D721Med (cell line): ENCODE results near the gene MAPK1IP1L.

ENCODE experiments used
- DNase-seq: peaks from one replicate; pipeline ENCODE4 v3.0.0; 2011; ENCODE audit warnings: low spot score; ENCODE audit not compliant: insufficient read length
- FAIRE-seq: peaks from 2 replicates; lab custom pipeline; 2011; peaks lifted over from hg19 to GRCh38; lab: Jason Lieb, UNC
- TF ChIP-seq, protein P1 (sequence below): IDR thresholded peaks from 2 replicates; pipeline ENCODE4 v1.5.1; 2012; ENCODE audit warnings: mild to moderate bottlenecking, control low read depth; ENCODE audit not compliant: insufficient read depth; ENCODE audit errors: missing control alignments

MAPK1IP1L gene

DNA sequence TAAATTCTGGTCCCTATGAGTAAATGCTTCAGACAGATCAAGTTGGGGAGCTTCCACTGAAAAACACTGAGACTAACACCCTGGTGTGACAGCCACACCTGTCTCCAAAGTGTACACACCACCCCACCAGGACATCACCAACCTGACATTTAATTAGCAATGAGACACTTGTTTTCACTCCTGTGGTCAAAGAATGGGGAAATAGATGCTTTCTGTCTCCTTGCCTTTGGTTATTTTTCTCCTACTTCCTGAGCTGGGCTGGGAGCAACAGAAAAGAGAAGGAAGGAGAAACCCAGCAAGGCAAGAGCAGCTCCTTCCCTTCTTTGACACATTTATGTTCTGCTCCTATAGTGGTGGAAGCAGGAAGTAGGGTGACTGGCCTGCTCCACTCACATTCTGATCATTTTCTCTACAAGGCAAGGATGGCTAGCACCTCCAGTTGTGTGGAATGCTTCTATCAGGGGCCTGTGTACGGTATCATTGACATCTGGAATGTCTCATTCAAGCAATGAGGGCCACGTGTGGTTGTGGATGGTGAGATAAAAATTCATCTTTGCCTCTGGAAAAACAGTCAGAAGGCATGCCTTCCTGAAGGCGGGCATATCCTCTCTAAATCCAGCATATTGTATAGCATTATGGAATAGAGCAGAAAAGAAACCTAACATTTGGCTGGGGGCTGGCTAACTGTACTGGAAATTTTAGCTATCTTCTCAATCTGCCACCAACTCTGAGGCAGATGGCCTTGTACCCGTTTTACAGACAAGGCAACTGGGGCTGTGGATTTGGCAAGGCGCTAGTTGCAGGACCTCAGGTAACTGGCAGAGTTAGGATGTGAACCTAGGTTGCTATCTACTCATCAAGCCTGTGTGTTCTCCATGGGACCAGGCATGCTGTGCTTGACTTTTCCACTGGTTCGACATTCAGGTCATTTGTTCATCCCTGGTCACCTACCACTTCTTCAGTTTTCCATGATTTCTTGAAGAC lies 52.8 kb downstream of the MAPK1IP1L start:
- TF ChIP-seq, protein P1, sequence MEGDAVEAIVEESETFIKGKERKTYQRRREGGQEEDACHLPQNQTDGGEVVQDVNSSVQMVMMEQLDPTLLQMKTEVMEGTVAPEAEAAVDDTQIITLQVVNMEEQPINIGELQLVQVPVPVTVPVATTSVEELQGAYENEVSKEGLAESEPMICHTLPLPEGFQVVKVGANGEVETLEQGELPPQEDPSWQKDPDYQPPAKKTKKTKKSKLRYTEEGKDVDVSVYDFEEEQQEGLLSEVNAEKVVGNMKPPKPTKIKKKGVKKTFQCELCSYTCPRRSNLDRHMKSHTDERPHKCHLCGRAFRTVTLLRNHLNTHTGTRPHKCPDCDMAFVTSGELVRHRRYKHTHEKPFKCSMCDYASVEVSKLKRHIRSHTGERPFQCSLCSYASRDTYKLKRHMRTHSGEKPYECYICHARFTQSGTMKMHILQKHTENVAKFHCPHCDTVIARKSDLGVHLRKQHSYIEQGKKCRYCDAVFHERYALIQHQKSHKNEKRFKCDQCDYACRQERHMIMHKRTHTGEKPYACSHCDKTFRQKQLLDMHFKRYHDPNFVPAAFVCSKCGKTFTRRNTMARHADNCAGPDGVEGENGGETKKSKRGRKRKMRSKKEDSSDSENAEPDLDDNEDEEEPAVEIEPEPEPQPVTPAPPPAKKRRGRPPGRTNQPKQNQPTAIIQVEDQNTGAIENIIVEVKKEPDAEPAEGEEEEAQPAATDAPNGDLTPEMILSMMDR: no peak
- DNase-seq: no peak
- FAIRE-seq: no peak

DNA sequence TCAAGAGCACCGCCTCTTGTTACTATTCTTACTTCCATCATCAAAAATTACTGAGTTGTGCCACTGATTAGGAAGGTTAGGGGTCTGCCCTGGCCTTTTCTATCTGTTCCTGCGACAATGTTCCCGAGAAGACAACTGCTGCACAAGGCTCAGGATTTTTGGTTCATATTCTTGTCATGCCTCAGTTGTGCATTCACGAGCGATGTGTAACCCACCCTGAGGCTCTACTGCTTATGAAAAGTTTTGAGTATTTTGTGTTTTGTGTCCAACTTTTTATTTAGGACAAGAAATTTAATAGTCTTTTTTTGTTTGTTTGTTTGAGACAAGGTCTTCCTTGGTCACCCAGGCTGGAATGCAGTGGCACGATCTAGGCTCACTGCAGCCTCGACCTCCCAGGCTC lies 54.5 kb downstream of the MAPK1IP1L start:
- FAIRE-seq (no peak), DNase-seq (no peak)
- TF ChIP-seq, protein P1: no peak

DNA sequence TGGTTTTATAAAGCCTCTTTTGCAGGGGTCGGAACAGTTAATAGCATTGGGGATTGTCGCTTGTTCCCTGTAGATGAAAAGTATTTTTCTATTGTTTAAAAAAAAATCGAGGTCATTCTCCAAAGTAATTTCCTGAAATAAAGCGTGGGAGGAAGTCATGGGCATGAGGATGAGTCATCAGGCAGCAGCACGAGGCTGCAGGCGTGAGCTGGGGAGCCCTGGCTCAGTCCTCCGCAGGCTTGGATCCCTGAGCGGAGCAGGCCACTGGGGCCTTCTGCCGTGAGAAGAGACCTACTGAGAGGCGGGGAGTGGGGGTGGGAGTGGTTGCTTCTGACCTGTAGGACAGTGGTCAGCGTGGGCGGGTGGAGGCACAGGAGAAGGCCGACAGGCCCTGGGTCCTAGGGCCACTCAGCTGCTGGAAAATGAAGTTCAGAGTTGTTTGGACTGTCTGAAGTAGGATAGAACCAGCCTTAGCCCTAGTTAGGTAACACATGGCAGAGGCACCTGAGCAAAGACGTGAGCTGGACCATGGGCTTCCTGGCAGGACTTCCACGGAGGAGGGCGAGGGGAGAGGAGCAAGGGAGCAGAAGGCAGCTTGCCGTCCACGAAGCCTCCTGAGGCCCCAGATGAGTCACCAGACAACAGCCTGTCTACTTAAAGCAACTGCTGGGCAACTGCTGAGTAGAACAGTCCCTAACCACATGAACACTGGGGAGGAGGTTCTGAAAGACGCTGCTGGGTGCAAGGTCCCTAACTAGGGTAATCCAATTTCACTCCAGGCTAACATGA lies 56.5 kb downstream of the MAPK1IP1L start:
- DNase-seq (no peak), FAIRE-seq (no peak)
- TF ChIP-seq, protein P1: no peak

DNA sequence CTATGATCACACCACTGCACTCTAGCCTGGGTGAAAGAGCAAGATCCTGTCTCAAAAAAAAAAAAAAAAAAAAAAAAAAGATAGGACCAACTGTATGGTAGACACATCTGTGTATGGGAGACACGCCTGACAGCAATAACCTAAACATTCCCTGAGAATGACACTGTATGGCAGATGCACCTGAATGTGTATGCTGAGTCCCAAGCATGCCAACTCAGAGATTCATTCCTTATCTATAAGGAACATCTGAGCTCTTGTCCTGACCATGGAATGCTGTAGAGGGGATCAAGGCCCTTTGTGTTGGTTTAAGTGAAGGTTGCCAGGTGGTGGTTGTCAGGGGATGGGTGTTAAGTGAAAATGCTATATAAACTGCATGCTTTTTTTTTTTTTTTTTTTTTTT lies 58.4 kb downstream of the MAPK1IP1L start:
- no peak for DNase-seq
- TF ChIP-seq, protein P1: no peak
- FAIRE-seq: no peak

GRCh38 chr14:55111122-55111708 lies 59.8 kb downstream of the MAPK1IP1L start:
- TF ChIP-seq, protein P1: no peak
- FAIRE-seq (no peak), DNase-seq (no peak)

GRCh38 chr14:55114720-55115119 lies 63.3 kb downstream of the MAPK1IP1L start:
- no peak for FAIRE-seq
- TF ChIP-seq, protein P1: no peak

More at GRCh38 chr14:55114720-55115119, 63.3 kb downstream of the MAPK1IP1L start:
- DNase-seq: no peak
